HG03103 (cell line): ENCODE measurements around the gene PI4KB.
"Not testable (repeated sequence)": the region's sequence is repeated elsewhere in the genome, so short reads cannot be mapped to it uniquely, and the experiment has no call there.

Source experiments
- ATAC-seq: cut with Tn5 transposase; IDR thresholded peaks from one replicate; pipeline ENCODE4 v1.9.1; 2021; ENCODE audit warnings: low read depth; ENCODE audit not compliant: unreplicated experiment

PI4KB gene

GRCh38 chr1:151327223-151327902 lies at the start of gene PI4KB:
TSS of gene PI4KB (minus strand) at chr1:151327416. CDS start at chr1:151316481, 10,935 bp downstream.
- ATAC-seq = no peak

GRCh38 chr1:151373196-151373595 lies 46.0 kb upstream of the PI4KB start:
- ATAC-seq = no peak

- no peak for ATAC-seq
Measured at GRCh38 chr1:151372058-151372934, 45.1 kb upstream of the PI4KB start, which contains the start of gene SELENBP1. TSS of gene SELENBP1 (minus strand) at chr1:151372705. CDS start at chr1:151372641, 64 bp downstream.

- ATAC-seq = no peak
Measured at GRCh38 chr1:151371370-151372057, 44.3 kb upstream of the PI4KB start.

GRCh38 chr1:151370211-151370911 lies 43.1 kb upstream of the PI4KB start:
- no peak for ATAC-seq

GRCh38 chr1:151369621-151370048 lies 42.4 kb upstream of the PI4KB start:
- no peak for ATAC-seq

- no peak for ATAC-seq
Measured at GRCh38 chr1:151369302-151369610, 42.0 kb upstream of the PI4KB start.

GRCh38 chr1:151368393-151369301 lies 41.4 kb upstream of the PI4KB start:
- no peak for ATAC-seq

GRCh38 chr1:151367658-151368392 lies 40.6 kb upstream of the PI4KB start:
- ATAC-seq = no peak

- no peak for ATAC-seq
Measured at GRCh38 chr1:151364996-151365395, 37.8 kb upstream of the PI4KB start.

GRCh38 chr1:151362308-151363155 lies 35.3 kb upstream of the PI4KB start:
- no peak for ATAC-seq

- no peak for ATAC-seq
Measured at GRCh38 chr1:151361883-151362282, 34.7 kb upstream of the PI4KB start.

- no peak for ATAC-seq
Measured at GRCh38 chr1:151356696-151357095, 29.5 kb upstream of the PI4KB start.

GRCh38 chr1:151352021-151352718 lies 25.0 kb upstream of the PI4KB start:
- ATAC-seq = no peak

- not testable (repeated sequence) for ATAC-seq
Measured at GRCh38 chr1:151350323-151350722, 23.1 kb upstream of the PI4KB start.

GRCh38 chr1:151347523-151348246 lies 20.5 kb upstream of the PI4KB start:
- no peak for ATAC-seq
